ENCODE measurements around the gene CD48. TPM values are rescaled to one million over a fixed set of nuclear protein-coding genes. Genes with fewer than 3 reads are reported as not detected.

CD48 gene
- polyA plus RNA-seq, 3 donors: 356 to 688 (median 363) TPM

GRCh38 chr1:160641323-160642280 is 70.0 kb downstream of the CD48 start:
- intact Hi-C loops (cut with micrococcal nuclease): no loop called here
- Histone ChIP-seq H3K4me1 (ENCODE audit: control insufficient read depth in 1 of 2, insufficient read depth in 2 of 2, low read length in 2 of 2) (peaks cover 29 to 38% of the 10 kb centered on the region in 2 donors), H4K20me1 (ENCODE audit: insufficient read depth, low read length) (no peaks in the 10 kb centered on the region), H2AFZ (ENCODE audit: insufficient read depth, low read depth, low read length, poor library complexity, severe bottlenecking) (no peak overlapping the region), H3K9ac (ENCODE audit: insufficient read depth, low read length, poor library complexity, severe bottlenecking) (no peak overlapping the region), H3K36me3 (replicated peaks in 1 of 2; ENCODE audit: control insufficient read depth in 1 of 2, insufficient read depth in 2 of 2, low read length in 2 of 2) (no peaks in the 10 kb centered on the region), H3K4me2 (replicated peaks; ENCODE audit: extremely low read depth, low read length, poor library complexity, severe bottlenecking) (peak overlapping the region; percentile 9), H3K27ac (ENCODE audit: low read depth in 1 of 2, low read length in 2 of 2) (peak overlapping the region in 1 of 2 donors; percentile 75), H3K79me2 (ENCODE audit: insufficient read depth, low read length) (no peaks in the 10 kb centered on the region), H3K4me3 (replicated peaks in 1 of 3; ENCODE audit: low read depth in 2 of 3, low read length in 3 of 3) (peak overlapping the region in 1 of 3 experiments; percentile 22), H3K9me3 (replicated peaks in 1 of 2; ENCODE audit: control insufficient read depth in 1 of 2, insufficient read depth in 1 of 2, low read length in 2 of 2) (no peaks in the 10 kb centered on the region), H3K27me3 (ENCODE audit: control insufficient read depth in 2 of 2, insufficient read depth in 2 of 2, low read length in 2 of 2) (no peaks in the 10 kb centered on the region)
- Mint-ChIP-seq H3K27me3 (ENCODE audit: low read depth in 3 of 3) (peaks cover 0 to 4% (median 0%) of the 10 kb centered on the region in 3 donors), H3K4me1 (peaks cover 50% of the 10 kb centered on the region), H3K9me3 (no peaks in the 10 kb centered on the region), H3K4me3 (peak overlapping the region in 1 of 2 donors; percentile 41), H3K36me3 (peaks cover 3 to 11% of the 10 kb centered on the region in 2 donors), H3K27ac (peak overlapping the region; percentile 15 to 91 (median 85))
- no peak for TF ChIP-seq CTCF (IDR thresholded peaks at IDR 0.05)
- peak in 2 of 3 donors; percentile 45 to 47 for DNase-seq
- 10% methylated on average over 2 of the region's 8 CpGs for WGBS (ENCODE audit: insufficient coverage)

DNA sequence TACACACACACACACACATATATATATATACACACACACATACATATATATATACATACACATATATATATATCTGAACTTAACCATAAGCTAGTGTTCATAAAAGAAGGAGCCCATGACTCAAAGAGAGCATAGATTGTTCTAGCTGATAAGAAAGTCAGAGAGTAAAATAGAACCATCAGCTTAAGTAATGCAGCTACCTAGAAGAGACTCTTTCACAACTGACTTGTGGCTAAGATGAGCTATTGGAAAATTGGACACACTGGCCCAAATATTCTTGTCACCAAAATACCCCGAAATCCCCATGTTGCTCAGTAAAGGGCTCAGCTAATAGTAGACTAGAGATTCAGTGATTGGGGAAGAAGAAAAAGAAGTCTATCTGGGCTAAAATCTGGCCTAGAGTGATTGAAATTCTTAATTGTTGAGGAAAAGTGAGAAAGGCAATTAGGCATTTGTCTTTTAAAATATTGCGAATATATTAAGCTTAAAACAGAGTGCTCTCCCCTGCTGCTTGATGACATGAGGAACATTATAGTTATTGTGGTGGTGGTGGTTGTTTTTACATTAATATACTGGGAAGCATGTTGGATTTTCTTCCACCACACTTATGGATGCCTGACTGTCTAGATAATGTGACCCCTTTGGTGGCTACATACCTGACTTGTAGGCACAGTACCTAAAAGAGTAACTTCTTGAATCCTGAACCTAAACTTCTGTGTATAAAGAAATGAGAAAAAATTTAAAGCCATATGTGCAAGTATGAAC is 71.1 kb downstream of the CD48 start:
- H3K4me3 Mint-ChIP-seq: no peak overlapping the region
- peak overlapping the region in 1 of 3 experiments; percentile 22 for H3K4me3 ChIP-seq (replicated peaks in 1 of 3; ENCODE audit: low read depth in 2 of 3, low read length in 3 of 3)
- H3K4me1 Mint-ChIP-seq: peaks cover 39% of the 10 kb centered on the region
- H3K9me3 ChIP-seq (replicated peaks in 1 of 2; ENCODE audit: control insufficient read depth in 1 of 2, insufficient read depth in 1 of 2, low read length in 2 of 2): no peaks in the 10 kb centered on the region
- peak overlapping the region; percentile 9 for H3K4me2 ChIP-seq (replicated peaks; ENCODE audit: extremely low read depth, low read length, poor library complexity, severe bottlenecking)
- no peaks in the 10 kb centered on the region for H3K79me2 ChIP-seq (ENCODE audit: insufficient read depth, low read length)
- TF ChIP-seq CTCF (IDR thresholded peaks at IDR 0.05): no peak
- DNase-seq: peak in 1 of 3 donors; percentile 34
- H3K27me3 ChIP-seq (ENCODE audit: control insufficient read depth in 2 of 2, insufficient read depth in 2 of 2, low read length in 2 of 2): no peaks in the 10 kb centered on the region
- peaks cover 21 to 28% of the 10 kb centered on the region in 2 donors for H3K4me1 ChIP-seq (ENCODE audit: control insufficient read depth in 1 of 2, insufficient read depth in 2 of 2, low read length in 2 of 2)
- WGBS (ENCODE audit: insufficient coverage): 100% methylated on average over 1 of the region's 2 CpGs
- H2AFZ ChIP-seq (ENCODE audit: insufficient read depth, low read depth, low read length, poor library complexity, severe bottlenecking): no peak overlapping the region
- no peak overlapping the region for H3K9ac ChIP-seq (ENCODE audit: insufficient read depth, low read length, poor library complexity, severe bottlenecking)
- peak overlapping the region in 1 of 2 donors; percentile 75 for H3K27ac ChIP-seq (ENCODE audit: low read depth in 1 of 2, low read length in 2 of 2)
- H3K27ac Mint-ChIP-seq: peak overlapping the region in 2 of 7 donors; percentile 15 to 47
- H3K36me3 ChIP-seq (replicated peaks in 1 of 2; ENCODE audit: control insufficient read depth in 1 of 2, insufficient read depth in 2 of 2, low read length in 2 of 2): no peaks in the 10 kb centered on the region
- peaks cover 0 to 4% (median 0%) of the 10 kb centered on the region in 3 donors for H3K27me3 Mint-ChIP-seq (ENCODE audit: low read depth in 3 of 3)
- peaks cover 4 to 12% of the 10 kb centered on the region in 2 donors for H3K36me3 Mint-ChIP-seq
- intact Hi-C loops (cut with micrococcal nuclease): no loop called here
- H4K20me1 ChIP-seq (ENCODE audit: insufficient read depth, low read length): no peaks in the 10 kb centered on the region
- peaks cover 0 to 1% (median 0%) of the 10 kb centered on the region in 7 donors for H3K9me3 Mint-ChIP-seq

Measured in CD14-positive monocyte (primary cell).